SIG-M5 treated with dmso at 0.1 percent for 504 hours (cell line): ENCODE data around the gene ST14.

Source experiments
- DNase-seq: peaks from one replicate; lab custom pipeline; 2025; ENCODE audit not compliant: unreplicated experiment; lab: John Stamatoyannopoulos, UW

The ST14 gene

DNA sequence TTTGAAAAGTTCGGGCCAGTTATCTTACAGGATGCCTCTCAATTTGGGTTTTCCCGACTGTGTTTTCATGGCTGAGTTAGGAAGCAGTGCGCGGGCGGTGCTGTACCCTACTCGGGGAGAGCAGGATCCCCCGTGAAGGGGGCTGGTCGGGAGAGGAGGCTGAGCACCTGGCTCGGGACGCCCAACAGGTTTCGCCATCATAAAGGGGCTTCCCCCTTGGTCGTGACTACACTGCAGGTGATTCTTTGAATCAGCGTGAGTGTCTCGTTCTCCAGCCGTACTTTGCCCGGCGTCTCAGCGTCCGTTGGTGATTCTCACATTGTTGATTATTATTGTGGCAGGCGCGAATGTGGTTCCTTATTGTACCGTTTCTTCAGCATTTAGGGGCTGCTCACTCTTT, 46.6 kb downstream of the ST14 start:
- DNase-seq, result no peak

DNA sequence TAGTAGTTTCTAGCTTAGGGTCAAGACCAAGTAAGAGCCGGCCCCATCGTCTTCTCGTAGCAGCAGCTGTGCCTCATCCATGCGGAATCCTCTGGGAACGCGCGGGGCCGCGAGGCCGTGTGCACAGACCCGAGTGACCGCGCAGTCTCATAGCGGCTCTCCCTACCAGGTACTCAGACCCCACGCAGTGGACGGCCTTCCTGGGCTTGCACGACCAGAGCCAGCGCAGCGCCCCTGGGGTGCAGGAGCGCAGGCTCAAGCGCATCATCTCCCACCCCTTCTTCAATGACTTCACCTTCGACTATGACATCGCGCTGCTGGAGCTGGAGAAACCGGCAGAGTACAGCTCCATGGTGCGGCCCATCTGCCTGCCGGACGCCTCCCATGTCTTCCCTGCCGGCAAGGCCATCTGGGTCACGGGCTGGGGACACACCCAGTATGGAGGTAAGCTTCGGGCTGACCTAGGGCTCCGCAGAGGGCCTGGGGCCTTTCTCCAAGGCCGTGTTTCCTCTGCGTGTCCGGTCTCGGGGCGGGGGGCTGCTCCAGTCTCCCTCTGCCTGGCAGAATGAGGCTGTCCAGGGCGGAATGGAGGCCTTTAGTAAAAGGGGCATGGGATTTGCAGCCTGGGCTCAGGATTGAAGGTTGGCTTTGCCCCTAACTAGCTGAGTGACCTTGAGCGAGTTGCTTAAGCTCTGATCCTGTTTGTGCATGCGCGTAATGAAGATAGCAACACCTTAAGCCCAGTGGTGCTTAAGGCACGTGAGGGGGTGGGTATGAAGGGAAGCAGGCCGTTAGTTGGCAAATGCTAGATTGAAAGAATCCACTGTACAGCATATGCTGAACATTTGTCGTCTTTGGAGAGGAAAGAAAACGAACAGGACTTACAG, 48.9 kb downstream of the ST14 start:
- no peak for DNase-seq

DNA sequence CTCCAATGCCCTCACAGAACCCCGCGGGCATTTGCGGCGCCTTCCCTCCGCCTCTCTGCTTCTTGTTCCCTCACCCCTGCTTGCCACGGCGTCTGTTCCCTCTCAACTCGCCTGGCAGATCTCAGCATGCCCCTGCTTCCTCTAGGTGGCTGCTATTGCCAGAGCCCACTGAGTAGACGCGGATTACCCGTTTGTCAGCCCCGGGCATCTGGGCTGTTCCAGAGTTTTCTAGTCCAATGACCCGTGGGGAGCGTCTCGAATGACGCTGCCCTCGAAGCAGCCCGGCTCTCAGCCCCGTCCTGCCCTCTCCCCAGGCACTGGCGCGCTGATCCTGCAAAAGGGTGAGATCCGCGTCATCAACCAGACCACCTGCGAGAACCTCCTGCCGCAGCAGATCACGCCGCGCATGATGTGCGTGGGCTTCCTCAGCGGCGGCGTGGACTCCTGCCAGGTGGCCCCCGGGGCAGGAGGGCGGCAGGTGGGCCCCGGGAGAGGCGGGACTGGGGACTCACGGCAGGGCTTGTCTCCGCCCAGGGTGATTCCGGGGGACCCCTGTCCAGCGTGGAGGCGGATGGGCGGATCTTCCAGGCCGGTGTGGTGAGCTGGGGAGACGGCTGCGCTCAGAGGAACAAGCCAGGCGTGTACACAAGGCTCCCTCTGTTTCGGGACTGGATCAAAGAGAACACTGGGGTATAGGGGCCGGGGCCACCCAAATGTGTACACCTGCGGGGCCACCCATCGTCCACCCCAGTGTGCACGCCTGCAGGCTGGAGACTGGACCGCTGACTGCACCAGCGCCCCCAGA, 49.7 kb downstream of the ST14 start:
- DNase-seq, result no peak

DNA sequence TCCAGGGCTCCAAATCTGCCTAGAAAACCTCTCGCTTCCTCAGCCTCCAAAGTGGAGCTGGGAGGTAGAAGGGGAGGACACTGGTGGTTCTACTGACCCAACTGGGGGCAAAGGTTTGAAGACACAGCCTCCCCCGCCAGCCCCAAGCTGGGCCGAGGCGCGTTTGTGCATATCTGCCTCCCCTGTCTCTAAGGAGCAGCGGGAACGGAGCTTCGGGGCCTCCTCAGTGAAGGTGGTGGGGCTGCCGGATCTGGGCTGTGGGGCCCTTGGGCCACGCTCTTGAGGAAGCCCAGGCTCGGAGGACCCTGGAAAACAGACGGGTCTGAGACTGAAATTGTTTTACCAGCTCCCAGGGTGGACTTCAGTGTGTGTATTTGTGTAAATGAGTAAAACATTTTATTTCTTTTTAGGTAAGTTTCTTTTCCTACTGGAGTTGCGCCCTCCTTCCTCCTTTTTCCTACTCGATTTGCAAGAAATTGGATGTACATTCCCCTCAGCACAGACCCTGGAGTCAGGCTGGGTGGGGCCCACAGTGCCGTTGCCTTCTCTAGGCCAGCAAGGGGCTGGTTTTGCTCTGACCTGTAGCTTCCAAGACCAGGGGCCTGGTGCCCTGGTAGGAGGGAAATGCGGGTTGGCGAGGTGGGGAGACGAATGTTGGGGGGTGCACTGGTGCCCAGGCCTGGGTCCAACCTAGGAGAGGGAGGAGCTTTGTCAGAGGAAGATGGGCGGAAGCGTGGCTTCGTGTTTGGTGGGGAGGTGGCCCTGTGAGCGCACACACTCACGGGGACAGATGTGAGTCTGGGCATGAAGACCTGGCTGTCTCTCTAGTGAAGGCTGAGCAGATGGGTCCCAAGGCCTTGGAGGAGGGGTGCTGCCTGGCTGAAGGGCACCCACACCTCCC, 50.6 kb downstream of the ST14 start:
- DNase-seq, result no peak

DNA sequence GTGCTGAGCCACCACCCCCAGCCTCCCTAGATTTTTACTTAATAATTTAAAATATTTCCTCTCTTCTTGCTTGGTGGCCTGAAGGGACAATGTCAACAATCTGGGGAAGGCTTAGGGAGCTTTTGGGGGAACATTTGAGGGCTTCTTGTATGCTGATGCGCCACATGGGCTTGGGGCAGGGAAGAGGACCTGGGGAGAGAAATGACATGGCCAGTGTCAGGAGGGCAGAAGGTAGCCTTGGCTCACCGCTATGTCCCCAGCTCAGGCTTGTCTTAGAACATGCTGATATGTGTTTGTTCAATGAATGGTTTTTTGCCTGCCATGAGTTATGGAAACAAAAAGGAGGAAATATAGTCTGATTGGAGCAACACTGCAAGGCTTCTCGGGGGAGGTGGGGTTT, 51.6 kb downstream of the ST14 start:
- DNase-seq, result no peak

DNA sequence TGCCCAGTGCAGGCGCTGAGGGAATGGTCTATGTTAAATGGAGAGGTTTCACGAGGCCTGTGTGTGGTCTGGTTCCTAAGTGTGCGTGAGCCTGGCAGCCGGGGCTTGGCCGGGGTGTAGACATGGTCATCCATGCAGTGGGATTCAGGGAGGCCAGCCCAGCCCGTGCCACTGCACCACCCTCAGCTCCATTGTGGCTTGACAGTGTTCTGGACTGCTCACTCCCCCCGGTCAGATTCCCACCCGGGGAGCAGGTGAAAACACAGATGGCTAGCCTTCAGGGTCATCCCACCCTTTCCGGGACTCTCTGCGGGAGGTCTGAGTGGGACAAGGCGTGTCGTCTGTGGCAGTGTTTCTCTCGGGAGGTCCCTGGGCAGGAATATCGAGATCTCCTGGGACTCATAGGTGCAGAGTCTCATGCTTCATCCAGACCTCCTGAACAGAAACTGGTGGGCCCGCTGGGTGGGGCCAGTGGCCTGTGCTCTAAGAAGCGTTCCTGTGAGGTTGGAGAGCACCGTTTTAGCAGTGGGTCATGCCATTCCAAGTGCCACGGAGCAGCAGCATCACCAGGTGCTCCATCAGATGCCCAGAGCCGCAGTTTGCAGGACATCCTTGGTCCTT, 52.3 kb downstream of the ST14 start:
- no peak for DNase-seq

DNA sequence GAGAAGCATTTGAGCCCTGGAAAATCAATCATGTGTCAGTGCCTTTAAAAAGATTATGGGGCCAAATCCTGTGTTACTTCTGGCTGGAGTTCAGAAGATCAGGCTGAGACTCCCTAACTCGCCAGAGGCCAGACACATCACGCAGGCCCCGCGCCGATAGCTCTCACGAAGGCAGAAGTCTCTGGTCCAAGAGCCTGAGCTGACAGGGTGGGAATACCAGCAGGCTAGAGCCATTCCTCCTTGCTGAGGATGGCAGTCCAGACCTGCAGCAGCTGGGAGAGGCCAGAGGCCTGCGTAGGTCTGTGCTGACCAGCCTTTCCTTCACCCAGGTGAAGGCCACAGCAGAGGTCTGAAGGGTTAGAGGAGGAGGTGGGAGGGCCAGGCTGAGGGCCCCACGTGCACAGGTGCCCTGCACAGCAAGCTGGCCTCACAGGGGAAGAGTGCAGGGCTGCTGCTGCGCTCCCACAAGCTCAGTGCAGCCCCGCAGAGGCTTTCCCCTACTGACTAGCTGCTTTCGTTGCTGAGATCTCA, 52.9 kb downstream of the ST14 start:
- DNase-seq, result no peak

DNA sequence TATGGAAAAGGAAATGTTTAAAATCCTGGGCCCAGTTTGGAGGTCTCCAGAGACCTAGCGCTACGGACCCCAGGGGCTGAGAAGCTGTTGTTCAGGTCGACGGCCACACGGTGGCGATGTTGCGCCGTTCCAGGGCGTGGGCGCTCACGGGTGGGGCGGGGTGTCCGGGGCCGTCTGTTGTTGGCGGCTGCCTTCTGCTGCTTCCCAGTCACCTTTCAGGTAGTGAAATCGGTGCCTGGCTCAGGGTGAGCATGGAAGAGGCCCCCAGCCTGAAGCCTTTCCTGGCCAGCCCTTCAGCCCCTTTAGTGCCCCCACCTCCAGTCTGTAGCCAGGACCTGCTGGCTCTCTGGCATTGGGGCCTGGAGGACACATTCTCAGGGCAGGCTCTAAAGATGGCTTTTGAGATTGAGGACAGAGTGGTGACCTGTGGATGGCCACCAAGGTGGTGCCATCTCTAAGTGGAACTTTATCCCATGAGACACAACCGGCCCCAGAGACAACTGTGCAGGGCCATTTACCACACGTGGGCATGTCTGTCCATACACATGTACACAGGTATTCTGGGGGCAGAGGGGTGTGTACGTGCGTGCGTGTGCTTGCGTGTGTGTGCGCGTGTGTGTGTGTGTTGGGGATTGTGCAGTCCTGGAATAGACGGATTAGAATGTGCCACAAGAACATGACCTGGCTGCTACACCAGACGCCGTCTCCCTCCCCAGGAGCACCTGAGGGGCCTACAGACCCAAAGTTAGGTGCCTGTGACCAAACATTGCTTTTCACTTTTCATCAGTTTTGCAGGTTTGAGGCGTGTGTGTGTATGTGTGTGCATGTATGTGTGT, 53.8 kb downstream of the ST14 start:
- no peak for DNase-seq

DNA sequence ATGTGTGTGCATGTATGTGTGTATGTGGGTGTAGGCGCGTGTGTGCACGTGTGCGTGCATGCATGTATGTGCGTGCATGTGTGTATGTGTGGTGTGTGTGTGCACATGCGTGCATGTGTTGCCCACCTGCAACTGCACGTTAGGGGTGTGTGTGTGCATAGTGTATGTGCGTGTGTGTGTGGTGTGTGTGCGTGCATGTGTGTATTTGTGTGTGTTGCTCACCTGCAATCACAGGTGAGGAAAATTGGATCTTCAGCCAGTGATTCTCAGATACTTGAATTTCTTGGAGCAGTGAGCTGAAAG, 54.3 kb downstream of the ST14 start:
- no peak for DNase-seq

DNA sequence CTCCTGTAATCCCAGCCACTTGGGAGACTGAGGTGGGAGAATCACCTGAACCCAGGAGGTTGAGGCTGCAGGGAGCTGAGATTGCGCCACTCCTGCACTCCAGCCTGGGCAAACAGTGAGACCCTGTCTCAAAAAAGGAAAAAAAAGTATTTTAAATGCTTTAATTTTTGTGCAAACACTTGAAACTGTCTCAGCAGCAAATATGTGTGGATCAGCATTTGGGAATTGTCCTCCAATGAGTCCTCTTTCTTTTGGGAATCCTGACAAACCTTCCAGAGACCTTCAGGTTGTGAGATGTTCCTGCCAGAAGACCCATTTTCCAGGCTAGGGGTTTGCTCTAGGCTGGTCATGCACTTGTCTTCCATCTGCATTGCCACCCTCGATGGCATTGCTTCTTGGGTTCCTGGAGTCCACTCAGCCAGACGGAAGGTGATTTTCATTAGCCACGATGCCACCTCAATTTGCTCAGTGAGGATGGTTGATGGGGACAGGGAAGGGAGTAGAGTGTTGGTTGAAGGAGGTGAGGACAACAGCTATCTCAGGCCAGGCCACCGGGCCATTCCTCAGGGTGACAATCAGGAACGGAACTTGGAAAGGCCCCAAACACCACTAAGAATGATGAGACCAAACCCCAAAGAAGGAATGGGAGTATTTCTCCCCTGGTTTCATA, 55.4 kb downstream of the ST14 start:
- no peak for DNase-seq

DNA sequence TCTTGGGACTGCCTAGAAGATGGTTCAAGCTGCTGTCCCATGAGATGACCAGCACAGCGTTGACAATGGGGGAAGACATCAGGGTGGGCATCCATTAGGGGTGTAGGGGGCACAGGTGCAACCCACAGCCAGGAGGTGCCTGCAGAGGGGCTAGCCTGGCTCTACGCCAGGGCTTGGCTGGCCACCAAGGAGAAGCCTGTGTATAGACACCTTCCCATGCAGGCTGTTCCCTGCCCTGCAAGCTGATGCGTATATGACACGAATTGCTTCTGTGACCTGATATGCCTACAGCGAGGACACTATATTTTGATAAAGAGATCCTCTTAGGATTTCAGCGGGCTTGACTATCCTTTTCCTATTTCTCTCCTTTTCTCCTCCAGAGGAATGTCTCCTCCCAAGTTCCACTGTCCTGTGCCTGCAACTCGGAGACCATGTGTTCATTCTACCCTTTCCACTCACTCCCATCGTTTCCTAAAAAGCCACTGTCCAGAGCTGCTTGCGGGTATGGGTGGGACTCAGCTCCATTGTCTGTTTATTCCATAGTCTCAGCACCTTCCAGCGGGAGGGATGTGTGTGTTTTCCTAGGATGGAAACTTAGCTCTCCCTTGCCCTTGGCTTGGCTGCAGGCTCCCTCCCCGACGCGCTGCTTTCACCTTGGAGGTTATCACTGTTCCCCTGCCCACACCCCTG, 56.1 kb downstream of the ST14 start:
- DNase-seq, result no peak

DNA sequence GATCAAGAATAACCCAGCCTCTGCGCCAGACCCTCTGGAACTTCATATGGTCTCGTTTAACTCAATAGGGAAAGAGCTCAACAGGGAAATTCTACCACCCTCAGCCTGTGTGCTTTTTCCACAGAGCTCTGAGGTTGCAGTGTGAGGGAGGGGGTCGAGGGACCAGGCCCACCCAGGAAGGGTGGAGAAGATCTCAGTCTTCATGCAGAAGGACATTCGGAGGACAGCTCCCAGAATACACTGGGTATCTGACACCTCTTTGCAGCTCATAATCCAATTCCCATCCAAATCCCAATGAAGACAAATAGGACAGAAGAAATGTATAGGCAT, 56.6 kb downstream of the ST14 start:
- DNase-seq, result no peak

DNA sequence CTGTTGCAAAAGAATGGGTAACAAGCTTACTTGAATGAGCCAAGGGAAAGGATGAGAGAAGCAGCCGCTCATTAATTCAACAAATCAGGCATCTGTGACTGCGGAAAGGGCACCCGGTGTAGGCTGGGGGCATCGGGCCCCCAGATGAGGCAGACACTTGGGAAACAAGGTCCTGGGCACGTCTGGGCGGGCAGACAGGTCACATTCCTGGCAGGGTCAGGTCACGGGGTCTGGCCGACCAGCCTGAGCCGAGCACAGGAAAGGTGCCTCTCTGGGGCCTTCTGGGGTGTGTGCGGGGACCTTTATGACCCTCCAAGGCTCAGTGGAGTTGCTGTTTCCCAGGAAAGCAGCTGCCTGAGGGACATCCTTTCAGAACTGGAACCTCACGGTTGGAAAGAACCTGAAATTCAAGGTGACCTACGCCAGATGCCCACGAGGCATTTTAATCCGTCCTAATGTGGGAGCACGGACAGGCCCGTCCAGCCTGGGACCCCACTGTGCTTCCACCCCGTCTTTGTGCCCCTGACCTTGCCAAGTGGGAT, 57.1 kb downstream of the ST14 start:
- no peak for DNase-seq

DNA sequence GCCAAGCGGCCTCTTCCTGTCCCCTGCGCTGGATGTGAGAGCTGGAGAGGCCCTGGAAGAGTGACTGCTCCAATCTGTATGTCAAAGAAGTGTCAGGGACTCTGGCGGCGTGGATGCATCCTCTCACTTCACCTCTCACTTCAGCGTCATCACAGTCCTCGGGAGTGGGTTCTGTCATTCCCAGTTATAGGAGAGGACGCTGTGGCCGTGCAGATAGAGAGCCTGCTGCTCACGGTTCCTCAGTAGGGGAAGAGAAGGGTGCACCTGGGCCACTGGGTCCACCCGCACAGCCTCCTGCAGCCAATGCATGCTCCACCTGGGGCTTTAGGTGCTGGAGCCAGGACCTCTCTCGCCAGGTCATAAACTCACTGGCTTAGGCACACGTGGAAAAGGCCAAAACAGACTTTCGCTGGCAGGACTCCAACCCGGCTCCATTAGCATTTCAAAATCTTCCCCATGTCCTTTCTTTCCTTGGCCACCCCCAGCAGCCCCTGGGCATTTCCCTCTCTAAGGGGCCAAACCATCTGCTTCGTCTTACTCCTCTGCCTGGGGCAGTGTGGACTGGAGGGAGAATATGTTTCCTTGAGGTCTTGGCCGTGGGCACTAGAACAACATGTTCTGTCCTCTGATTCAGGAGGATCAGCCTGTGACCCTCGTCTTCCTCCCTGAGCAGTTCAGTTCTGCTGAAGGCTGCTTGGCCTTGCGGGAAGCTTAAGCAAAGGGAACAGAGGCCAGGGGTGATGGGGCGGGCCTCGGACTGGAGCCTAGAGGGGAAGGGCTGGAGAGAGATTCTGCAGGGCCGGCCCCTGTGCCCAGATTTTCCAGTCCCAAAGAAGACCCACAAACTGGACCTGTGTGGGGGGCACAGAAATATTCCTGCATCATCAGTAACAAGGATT, 57.8 kb downstream of the ST14 start:
- no peak for DNase-seq

DNA sequence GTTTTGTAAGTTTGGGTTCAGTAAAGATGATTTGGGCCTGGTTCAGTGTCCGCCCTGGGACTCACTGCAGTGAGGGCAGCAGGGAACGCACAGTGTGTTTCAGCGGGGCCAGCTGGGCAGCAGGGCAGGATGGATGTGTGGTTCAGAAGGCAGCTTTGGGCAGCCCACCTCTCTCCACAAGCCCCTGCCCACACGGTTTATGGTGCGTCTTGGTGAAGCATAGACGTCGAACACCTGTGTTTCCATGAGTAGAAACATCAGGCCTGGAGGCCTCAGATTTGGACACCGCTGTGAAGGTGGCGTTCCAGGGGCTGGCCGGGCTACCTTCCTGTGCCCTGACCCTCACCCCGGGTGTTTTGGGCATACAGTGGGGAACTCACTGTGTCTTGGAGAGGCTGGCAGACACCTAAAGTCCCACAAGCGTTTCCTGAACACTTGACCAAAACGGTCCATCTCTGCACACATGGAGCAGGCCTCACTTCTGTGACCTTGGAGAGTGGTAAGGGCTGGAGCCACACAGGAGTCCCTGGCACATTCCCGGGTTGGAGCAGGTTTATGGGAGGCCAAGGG, 59.0 kb downstream of the ST14 start:
- DNase-seq, result no peak

DNA sequence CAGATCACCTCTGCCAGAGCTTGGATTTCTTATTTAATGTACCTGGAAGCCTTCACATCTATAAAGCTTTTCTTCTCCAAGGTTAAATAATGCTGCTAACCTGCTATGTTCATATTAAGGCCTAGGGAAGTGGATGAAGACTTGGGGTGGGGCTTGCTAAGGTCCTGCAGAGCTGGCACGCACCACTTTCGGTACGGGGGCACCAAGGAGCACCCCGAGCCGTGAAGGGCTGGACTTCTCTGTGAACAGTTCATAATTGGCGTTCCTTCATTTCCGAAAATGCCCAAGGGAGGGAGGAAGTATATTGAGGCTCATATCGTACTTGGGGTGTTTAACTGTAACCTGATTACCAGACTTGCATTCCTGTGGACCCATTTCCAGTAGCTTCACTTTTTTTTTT, 59.6 kb downstream of the ST14 start:
- DNase-seq, result no peak

DNA sequence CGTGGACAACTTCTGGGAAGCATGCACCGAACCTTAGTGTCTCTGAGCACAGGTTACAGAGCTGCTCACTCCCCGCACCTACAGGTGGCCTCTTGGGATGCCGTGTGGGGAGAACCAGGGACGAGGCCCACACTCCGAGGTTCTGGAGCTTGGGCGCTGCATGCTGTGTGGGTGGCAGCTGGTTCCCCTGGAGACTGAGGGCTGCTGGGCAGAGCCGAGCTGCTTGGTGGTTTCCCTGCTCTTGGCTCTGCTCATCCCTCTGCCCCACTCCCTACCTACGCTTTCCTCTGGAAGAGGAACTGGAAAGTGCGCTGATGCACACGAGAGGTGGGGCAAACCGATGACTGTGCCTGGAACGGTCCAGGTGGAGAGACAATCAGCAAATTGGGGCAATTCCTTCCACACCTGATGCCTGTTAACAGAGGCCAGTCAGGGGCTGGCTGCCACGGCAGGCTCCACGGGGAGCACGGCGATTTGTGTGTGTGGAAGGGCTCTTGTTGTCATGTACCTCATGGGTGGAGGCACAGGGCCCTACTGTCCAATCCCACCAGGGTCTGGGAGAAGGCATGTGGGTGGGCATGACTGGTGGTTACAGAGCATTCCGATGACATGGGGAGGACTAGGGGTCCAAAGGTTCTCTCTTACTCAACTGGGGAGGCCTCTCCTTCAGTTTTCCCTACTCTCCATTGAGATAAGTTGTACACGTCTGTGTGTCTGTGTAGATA, 60.9 kb downstream of the ST14 start:
- DNase-seq, result no peak
